ENCODE results near the gene MSX1. TPM values are rescaled to one million over a fixed set of nuclear protein-coding genes. Genes with fewer than 3 reads are reported as not detected.
"Not testable (repeated sequence)": the region's sequence is repeated elsewhere in the genome, so short reads cannot be mapped to it uniquely, and the experiment has no call there.

The MSX1 gene
- total RNA-seq, 1 donor from 2014 or later, result 50.3 TPM

DNA sequence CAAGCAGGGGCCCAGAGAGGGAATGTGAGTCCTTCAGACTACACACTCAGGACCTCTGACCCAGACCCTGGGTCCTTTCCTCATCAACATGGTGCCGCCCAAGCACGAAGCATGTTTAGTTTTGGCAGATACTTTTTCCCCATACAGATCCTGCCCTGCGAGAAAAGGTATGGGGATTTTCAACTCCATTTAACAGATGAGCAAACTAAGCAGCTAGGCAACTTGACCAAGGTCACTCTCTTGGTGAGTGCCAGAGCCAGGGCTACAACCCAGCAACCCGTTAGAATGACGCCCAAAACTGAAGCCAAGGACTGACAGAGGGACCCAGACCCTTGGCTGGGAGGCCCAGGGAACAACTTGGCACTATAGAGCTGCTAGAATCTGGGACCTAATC is 40.3 kb upstream of the MSX1 start:
- Mint-ChIP-seq H3K4me1 (peaks cover 9% of the 10 kb centered on the region), H3K36me3 (peaks cover 8% of the 10 kb centered on the region), H3K4me3 (no peak overlapping the region), H3K27me3 (ENCODE audit: low read depth) (peaks cover under 1% of the 10 kb centered on the region), H3K9me3 (peaks cover 14% of the 10 kb centered on the region), H3K27ac (no peak overlapping the region)
- no peak for DNase-seq (ENCODE audit: low spot score in 2 of 2, unreplicated experiment in 2 of 2)
- TF ChIP-seq, protein P1, sequence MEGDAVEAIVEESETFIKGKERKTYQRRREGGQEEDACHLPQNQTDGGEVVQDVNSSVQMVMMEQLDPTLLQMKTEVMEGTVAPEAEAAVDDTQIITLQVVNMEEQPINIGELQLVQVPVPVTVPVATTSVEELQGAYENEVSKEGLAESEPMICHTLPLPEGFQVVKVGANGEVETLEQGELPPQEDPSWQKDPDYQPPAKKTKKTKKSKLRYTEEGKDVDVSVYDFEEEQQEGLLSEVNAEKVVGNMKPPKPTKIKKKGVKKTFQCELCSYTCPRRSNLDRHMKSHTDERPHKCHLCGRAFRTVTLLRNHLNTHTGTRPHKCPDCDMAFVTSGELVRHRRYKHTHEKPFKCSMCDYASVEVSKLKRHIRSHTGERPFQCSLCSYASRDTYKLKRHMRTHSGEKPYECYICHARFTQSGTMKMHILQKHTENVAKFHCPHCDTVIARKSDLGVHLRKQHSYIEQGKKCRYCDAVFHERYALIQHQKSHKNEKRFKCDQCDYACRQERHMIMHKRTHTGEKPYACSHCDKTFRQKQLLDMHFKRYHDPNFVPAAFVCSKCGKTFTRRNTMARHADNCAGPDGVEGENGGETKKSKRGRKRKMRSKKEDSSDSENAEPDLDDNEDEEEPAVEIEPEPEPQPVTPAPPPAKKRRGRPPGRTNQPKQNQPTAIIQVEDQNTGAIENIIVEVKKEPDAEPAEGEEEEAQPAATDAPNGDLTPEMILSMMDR (IDR thresholded peaks at IDR 0.05; ENCODE audit: unreplicated experiment), result no peak

DNA sequence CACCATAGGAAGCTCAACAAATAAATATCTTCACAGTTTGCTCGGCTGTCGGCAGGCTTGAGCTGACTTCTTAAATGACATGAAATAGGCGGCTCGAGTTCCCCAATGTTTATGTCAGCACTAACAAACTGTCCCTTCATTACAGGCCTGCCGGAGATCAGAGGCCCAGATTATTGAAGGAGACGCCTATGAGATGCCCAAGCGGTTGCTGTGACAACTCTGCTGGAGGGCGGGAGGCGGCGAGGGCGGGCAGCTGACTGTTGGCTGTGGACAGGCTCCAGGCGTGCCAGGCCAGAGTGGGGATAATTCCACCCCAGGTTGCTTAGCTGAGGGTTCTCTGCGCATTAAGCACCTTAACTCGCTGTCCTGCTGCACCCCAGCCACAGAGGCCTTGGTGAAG is 39.2 kb upstream of the MSX1 start:
- DNase-seq (ENCODE audit: low spot score in 2 of 2, unreplicated experiment in 2 of 2), result no peak
- Mint-ChIP-seq H3K4me3 (no peak overlapping the region), H3K27ac (no peak overlapping the region), H3K36me3 (peaks cover 8% of the 10 kb centered on the region), H3K4me1 (peaks cover 9% of the 10 kb centered on the region), H3K27me3 (ENCODE audit: low read depth) (no peaks in the 10 kb centered on the region), H3K9me3 (peaks cover 21% of the 10 kb centered on the region)
- TF ChIP-seq, protein P1 (IDR thresholded peaks at IDR 0.05; ENCODE audit: unreplicated experiment), result no peak

DNA sequence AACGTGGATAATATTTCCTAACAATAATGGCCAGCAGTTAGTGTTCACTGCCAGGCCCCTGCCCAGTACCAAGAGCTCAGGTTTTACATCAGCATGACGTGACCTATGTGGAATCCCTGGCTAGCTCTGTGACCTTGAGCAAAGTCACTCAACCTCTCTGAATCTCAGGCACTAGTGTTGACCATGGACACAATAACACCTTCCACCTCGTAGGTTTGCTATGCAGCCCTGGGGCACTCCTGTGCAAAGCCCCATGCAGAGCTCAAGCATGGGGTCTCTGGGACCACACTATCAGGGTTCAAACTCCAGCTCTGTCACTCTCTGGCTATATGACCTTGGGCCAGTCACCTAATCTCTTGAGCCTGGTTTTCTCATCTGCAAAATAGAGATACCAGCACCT is 38.7 kb upstream of the MSX1 start:
- no peaks in the 10 kb centered on the region for H3K27me3 Mint-ChIP-seq (ENCODE audit: low read depth)
- TF ChIP-seq, protein P1 (IDR thresholded peaks at IDR 0.05; ENCODE audit: unreplicated experiment), result no peak
- H3K36me3 Mint-ChIP-seq, result peaks cover 8% of the 10 kb centered on the region
- peaks cover 9% of the 10 kb centered on the region for H3K4me1 Mint-ChIP-seq
- H3K4me3 Mint-ChIP-seq, result no peak overlapping the region
- no peak overlapping the region for H3K27ac Mint-ChIP-seq
- no peak for DNase-seq (ENCODE audit: low spot score in 2 of 2, unreplicated experiment in 2 of 2)
- H3K9me3 Mint-ChIP-seq, result peaks cover 23% of the 10 kb centered on the region

DNA sequence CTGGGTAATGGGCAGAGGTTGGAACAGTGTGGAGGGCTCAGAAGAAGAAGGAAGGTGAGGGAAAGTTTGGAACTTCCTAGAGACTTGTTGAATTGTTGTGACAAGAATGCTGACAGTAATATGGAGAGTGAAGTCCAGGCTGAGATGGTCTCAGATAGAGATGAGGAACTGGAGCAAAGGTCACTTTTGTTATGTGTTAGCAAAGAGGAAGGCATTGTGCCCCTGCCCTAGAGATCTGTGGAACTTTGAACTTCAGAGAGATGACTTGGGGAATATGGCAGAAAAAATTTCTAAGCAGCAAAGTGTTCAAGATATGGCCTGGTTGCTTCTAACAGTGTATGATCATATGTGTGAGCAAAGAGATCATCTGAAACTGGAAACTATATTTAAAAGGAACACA is 37.9 kb upstream of the MSX1 start:
- Mint-ChIP-seq H3K4me3 (no peak overlapping the region), H3K9me3 (peaks cover 27% of the 10 kb centered on the region), H3K27me3 (ENCODE audit: low read depth) (no peaks in the 10 kb centered on the region), H3K36me3 (peaks cover 8% of the 10 kb centered on the region), H3K4me1 (peaks cover 9% of the 10 kb centered on the region), H3K27ac (no peak overlapping the region)
- TF ChIP-seq, protein P1 (IDR thresholded peaks at IDR 0.05; ENCODE audit: unreplicated experiment), result no peak
- DNase-seq (ENCODE audit: low spot score in 2 of 2, unreplicated experiment in 2 of 2), result no peak

DNA sequence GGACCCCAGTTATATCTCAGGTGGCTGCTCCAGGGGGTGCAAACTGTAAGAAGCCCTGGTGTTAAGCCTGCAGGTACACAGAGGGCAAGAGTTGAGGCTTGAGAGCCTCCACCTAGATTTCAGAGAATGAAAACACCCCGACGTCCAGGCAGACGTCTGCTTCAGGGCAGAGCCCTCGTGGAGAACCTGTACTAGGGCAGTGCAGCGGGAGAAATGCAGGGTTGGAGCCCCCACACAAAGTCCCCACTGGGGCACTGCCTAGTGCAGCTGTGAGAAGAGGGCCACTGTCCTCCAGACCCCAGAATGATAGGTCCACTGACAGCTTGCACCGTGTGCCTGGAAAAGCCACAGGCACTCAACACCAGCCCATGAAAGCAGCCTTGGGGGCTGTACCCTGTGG is 37.2 kb upstream of the MSX1 start:
- not testable (repeated sequence) for H3K4me3 Mint-ChIP-seq; DNase-seq (ENCODE audit: low spot score in 2 of 2, unreplicated experiment in 2 of 2); H3K27me3 Mint-ChIP-seq (ENCODE audit: low read depth); H3K27ac Mint-ChIP-seq; H3K36me3 Mint-ChIP-seq
- Mint-ChIP-seq H3K9me3 (peaks cover 23% of the 10 kb centered on the region), H3K4me1 (peaks cover 14% of the 10 kb centered on the region)

DNA sequence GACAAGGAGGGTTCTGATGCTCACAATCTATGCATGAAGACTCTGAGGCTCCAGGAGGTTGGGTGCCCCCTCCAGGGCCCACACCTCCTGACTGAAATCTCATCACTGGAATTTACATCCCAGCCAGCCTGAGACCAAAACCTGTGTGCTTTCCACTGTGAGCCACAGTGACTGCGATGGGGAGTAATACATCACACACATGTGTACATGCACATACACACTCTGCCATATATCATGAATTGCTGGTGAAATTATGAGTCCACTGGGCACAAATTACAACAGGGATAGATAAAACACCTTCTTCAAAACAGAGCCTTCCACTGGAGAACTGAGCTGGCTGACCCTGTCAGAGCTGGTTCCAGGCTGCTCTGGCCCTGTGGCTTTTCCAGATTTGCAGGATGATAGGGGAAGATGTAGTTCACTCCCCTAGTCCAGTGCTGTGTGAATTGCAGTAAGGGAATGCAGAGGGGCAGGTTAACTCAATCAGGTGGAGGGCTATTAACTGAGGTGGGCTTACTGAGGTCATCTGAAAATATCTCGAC is 35.8 kb upstream of the MSX1 start:
- no peak for DNase-seq (ENCODE audit: low spot score in 2 of 2, unreplicated experiment in 2 of 2)
- Mint-ChIP-seq H3K4me1 (peaks cover 22% of the 10 kb centered on the region), H3K27me3 (ENCODE audit: low read depth) (no peaks in the 10 kb centered on the region), H3K4me3 (no peak overlapping the region), H3K36me3 (peaks cover 8% of the 10 kb centered on the region), H3K9me3 (peaks cover 19% of the 10 kb centered on the region), H3K27ac (no peak overlapping the region)
- TF ChIP-seq, protein P1 (IDR thresholded peaks at IDR 0.05; ENCODE audit: unreplicated experiment), result no peak
